Esophagus mucosa (tissue), 1 donor: ENCODE data around the gene RAB29. TPM values are rescaled to one million over a fixed set of nuclear protein-coding genes. Genes with fewer than 3 reads are reported as not detected.
"Not testable (repeated sequence)": the region's sequence is repeated elsewhere in the genome, so short reads cannot be mapped to it uniquely, and the experiment has no call there.

Source experiments
- ATAC-seq: fragments of 200-7000 bp; cut with Tn5 transposase; one replicate; pipeline ENCODE4 v1.9.1; 2020
- total RNA-seq: library from RNA; stranded (reverse); gene quantifications from one replicate; pipeline ENCODE4 v1.2.4, GENCODE V29; 2023
- donor health status: DM: yes; HTN: yes; CAD: no.

RAB29 gene
- total RNA-seq, 1 donor from 2014 or later, result 7.0 TPM

- ATAC-seq, result no peak
These were observed 11.3 kb downstream of the RAB29 start for GRCh38 chr1:205763980-205764379.

- no peak for ATAC-seq
These were observed 14.7 kb downstream of the RAB29 start for GRCh38 chr1:205760606-205761005.

GRCh38 chr1:205756552-205756951 is 18.7 kb downstream of the RAB29 start:
- ATAC-seq, result no peak

GRCh38 chr1:205754857-205755256 is 20.4 kb downstream of the RAB29 start:
- no peak for ATAC-seq

GRCh38 chr1:205751036-205751651 is 24.1 kb downstream of the RAB29 start:
- no peak for ATAC-seq

GRCh38 chr1:205750138-205751035 is 24.9 kb downstream of the RAB29 start, which contains the start of gene NUCKS1:
TSS of gene NUCKS1 (minus strand) at chr1:205750182. CDS start at chr1:205749973, 209 bp downstream.
- ATAC-seq, result peak; percentile 88

- peak; percentile 94 for ATAC-seq
These were observed 25.8 kb downstream of the RAB29 start for GRCh38 chr1:205749234-205750137.

GRCh38 chr1:205748403-205749233 is 26.7 kb downstream of the RAB29 start:
- ATAC-seq, result peak; percentile 18

- no peak for ATAC-seq
These were observed 28.4 kb downstream of the RAB29 start for GRCh38 chr1:205746757-205747412.

GRCh38 chr1:205744403-205744802 is 30.9 kb downstream of the RAB29 start:
- no peak for ATAC-seq

- no peak for ATAC-seq
These were observed 31.3 kb downstream of the RAB29 start for GRCh38 chr1:205743977-205744376.

GRCh38 chr1:205741681-205742080 is 33.6 kb downstream of the RAB29 start:
- no peak for ATAC-seq

- ATAC-seq, result no peak
These were observed 35.7 kb downstream of the RAB29 start for GRCh38 chr1:205739348-205740160.

GRCh38 chr1:205735218-205735617 is 40.1 kb downstream of the RAB29 start:
- ATAC-seq, result no peak

- no peak for ATAC-seq
These were observed 41.7 kb downstream of the RAB29 start for GRCh38 chr1:205733438-205734175.

- ATAC-seq, result no peak
These were observed 45.2 kb downstream of the RAB29 start for GRCh38 chr1:205729945-205730610.

GRCh38 chr1:205726619-205727125 is 48.6 kb downstream of the RAB29 start:
- no peak for ATAC-seq

GRCh38 chr1:205725514-205725913 is 49.8 kb downstream of the RAB29 start:
- no peak for ATAC-seq

GRCh38 chr1:205720740-205721139 is 54.5 kb downstream of the RAB29 start:
- ATAC-seq, result not testable (repeated sequence)
